Retina (tissue), 1 donor: ENCODE data around the gene TAL1.

Source experiments
- DNase-seq: peaks from one replicate; pipeline ENCODE4 v3.0.0-alpha.2; 2016

Gene TAL1

DNA sequence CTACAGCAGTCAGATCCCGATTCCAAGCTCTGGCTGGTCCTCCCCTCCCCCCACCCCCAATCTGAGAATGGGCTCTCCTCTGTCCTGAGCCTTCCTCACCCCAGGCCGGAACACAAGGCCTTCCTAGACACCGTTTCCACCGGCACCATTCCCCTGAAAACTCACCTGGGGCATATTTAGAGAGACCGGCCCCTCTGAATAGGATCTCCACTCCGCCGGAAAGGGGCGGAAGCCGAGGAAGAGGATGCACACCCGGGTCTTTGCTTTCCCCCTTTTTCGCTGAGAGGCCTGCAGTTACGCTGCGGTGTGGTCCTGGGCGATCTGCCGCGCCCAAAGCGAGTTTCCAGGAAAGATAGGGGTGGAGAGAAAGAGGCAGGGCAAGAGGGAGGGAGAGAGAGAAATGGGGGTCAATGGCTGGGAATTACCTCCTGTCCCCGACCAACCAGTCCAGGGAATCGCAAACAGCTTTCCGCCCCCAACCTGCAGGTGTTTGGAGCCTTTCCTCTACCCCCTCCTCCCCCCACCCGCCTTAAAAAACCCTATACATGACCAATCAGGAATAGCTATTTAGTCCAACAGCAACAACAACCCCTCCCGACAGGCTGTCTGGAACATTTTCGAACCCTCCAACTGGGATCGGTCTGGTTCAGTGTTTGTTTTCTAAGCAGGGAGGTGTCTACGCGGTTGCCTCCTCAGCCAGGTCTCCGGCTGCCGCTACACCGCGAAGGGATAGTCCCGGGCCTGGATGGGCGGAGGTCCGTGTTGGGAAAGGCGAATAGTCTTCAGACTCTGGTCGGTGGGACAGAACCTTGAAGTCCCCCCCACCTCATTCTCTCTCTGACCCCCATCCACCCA, 2.8 kb downstream of the TAL1 start:
- DNase-seq = peak; percentile 63

DNA sequence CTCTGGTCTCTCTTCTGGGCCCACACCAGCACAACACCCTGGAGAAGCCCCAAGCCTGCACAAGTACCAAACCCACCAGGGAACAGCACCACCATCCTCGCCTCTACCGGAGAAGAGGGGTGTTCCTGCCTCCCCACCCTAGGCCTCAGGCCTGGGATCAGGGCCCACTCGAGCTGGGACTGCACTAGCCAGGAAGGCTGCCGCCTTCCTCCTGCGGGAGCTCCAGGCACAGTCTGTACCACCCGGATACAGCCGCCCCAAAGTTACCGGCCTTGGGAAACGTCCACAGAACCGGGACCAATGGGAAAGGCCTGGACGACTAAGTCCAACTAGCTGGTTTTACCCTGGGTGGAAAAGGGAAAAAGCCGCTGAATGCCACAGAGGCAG, 3.4 kb downstream of the TAL1 start:
- no peak for DNase-seq

DNA sequence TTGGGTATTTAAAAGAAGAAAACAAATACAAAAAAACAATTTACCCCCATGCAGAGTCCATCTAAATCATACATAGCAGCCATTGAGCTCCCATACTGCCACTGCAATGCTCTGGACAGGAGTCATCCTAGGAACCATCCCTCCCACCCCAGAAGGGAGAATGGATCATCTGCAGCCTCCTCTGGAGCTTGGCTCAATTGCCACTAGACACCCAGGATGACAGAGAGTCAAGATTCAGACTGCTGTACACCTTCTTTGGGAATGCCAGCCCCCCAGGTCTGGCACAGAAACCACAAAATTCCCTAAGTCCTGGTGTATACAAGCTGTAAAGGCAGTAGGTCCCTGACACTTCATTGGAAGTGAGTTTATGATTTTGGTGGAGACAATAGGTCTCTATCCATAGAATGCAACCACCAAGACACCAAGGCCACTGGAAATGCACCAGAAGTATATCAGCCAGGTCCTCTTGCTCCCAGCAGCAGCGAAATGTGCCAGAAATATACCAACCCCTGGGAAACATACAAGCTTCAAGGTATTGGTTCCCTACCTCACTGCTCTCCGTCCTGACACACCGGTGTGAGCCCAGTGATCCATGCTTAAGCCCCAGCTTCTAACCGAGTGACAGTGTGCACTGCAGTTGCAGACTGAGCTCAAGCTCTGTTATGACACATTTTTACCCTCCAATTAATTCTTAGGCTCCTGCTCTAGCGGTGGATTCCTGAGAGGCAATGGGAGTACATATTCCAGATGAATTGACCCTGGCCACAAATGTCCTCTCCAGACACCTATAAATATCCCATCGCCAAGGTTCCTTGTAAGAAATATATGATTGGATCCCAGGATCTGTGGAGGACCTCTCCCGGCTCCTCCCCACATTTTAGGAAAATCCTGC, 4.4 kb downstream of the TAL1 start:
- peak; percentile 22 for DNase-seq

DNA sequence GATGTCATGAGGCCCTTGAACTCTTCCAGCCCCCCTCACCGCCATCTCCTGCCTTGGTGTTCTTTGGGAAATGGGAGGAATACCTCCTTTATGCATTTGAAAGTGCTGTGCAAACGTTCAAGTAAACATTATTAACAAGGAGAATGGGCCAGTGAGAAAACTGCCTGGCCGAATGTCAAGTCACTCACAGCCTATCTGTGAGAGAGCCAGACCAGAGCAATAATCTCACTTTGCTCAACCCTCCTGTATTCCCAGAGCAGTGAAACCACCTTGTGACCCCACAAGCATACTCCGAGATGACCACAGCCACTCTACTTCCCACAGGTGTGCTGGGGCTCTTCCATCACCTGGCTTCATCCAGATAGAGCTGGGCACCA, 5.2 kb downstream of the TAL1 start:
- no peak for DNase-seq

DNA sequence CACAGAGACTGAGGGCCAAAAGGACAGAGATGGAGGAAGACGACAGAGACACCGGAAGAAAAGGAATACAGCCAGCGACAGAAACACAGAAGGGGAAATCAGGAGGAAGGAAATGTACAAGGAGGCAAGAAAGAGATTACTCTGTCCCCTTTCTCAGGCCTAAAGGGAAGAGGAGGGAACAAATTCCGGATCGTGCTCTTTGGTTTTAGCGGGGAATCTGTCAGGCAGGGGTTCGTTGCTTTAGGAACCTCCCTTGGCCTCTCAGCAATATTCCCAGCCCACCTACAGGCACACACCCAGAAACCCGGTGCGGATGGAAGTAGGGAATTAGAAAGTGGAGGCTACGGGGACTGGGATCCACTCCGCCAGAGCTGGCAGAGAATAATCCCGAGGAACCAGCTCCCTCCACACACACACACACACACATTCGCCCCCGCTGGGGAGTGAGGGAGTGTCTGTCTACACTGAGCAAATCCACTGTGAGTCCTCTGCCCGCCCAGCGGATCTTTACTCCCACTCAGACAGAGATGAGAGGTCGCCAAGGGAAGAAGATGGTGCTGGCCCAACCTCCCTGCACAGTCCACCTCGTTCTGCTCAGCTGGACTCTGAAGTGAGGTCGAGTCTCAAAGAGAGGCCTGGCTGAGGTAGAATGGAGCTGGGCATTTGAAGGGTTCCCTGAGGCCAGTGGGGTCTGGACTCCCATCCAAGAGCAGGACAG, 5.7 kb downstream of the TAL1 start:
- peak; percentile 50 for DNase-seq

DNA sequence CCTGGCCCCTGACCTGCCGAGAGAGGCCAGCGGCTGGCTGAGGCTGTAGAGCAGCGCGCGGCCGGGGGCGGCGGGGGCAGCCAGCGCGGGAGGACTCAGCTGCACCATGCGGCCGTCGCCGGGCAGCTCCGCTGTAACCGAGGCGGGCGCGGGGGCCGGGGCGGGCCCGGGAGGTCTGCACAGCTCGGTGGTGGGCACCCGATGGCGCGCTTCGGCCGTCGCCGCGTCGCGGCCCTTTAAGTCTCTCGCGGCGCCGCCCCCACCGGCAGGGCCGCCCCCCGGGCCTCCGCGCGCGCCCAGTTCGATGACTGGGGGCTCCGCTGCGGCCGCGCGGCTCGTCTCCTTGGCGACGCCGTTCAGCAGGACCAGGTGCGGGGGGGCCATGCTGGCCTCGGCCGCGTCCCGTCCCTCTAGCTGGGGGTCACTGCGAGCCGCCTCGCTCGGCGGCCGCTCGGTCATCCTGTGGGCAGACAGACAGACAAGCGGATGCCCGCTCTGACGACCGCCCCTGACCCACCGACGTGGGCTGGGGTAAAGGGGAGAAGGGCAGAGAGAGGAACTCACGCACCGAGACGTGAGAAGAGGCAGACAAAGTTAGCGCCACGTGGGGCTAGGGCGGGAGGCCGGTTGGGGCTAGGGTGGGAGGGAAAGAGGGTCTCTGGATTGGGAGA, 6.5 kb downstream of the TAL1 start:
- peak; percentile 44 for DNase-seq

DNA sequence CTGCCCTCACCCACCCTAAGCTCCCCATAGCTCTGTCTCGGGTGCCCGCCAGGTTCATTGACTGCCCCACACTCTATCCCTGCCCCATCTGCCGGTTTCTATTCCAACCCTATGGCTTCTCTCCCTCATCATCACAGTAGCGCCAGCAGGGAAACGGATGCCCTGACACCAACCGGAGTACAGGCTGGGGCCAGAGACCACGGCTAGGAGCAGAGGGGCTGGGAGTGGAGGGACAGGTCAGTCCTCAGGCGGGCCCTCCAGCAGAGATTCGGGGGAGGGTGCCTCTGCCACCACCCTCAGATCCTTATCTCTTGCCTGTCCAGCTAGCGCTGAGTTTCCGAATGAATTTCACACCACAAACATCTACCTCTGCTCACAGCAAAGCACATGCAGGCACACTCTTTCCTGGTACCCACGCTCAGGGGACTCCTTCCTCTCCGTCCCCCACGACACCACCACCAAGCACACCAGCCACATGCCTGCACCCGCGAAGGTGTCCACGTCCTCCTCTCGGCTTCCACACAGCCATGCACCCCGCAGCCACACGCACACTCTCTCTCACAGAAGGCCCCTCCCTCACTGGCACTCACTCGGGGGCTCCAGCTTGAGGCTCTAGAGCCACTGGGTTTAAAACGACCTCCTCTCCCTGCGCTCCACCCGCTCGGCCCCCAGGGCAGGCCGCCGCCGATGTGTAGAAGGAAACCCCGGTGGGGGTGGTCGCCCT, 7.2 kb downstream of the TAL1 start:
- DNase-seq = peak; percentile 63

DNA sequence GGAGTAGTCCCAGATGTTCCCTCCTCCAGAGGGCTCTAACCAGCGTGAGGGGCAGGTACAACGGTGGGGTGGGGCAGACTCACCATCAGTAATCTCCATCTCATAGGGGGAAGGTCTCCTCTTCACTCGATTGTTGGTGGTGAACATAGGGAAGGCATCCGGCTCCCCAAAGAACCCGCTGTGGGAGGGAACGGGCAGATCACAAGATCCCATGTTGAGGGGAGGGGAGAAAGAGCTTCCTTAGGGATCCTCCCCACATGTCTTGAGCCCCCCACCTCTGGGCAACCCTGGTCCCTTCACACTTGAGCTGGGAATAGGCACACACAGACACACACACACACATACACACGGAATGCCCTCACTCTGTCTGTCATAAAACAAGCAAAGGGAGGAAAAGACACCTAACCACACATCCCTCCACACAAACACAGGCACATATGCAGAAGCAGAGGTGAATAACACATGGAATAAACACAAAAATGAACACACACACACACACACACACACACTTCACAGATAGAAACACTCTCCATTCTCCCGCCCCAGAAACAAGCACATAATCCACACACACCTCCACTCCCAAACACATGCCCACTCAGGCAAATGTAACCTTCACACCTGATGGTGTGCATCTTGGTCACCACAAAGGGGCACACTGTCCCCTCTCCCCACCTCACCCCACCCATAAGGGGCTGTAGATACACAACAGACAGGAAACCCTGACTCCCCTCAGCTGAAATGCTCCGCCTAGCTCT, 7.9 kb downstream of the TAL1 start:
- peak; percentile 8 for DNase-seq

DNA sequence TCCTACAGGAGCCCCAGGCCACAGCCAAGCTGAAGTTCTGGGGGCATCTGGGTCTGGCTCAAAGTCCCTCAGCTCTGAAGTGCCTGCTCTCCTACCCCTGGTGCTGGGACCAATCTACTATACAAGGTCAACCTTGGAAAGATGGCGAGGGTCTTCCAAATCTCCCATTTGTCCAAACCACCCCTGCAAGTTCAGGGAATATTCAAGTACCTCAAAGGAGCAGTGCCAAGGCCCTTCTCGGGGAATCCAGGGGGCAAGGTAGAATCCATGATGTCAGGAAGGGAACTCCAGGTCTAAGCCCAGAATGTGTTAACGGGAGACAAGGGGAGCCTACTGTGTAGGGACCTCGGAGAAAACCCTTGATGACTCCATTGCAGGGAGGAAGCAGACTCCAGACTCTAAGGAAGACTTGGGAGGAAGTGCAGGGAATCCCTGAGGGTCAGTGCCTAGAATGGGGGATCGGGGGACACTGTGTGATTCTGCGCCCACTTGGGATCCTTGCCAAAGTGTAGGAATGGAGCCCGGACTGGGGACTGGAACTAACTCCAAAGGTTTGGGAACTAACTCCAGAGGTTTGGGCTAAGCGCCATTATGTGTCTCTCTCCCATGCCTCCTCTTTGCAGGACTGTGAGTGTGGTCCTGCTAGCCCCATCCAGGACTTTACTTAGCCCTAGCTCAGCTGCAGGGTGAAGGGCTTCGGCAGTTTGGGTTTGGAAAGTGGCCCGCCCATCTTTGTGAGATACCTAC, 8.7 kb downstream of the TAL1 start:
- no peak for DNase-seq

DNA sequence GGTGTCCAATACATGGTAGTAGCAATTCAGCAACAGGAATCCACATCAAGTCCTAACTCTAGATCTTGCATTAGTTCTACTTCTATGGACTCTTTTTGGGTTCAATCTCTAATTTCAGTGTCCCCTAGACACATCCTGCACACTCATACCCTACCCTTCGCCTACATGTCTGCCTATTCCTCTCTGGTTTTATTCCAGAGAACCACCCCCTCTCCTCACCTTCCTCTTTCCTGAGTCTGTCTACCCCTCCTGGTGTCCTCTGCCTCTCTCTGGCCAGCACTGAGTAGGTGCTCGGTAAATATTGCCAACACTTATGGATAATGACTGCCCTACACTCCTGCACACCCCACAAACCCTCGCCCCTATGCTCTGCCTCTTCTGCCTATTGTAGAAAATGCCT, 9.5 kb downstream of the TAL1 start:
- DNase-seq = no peak

DNA sequence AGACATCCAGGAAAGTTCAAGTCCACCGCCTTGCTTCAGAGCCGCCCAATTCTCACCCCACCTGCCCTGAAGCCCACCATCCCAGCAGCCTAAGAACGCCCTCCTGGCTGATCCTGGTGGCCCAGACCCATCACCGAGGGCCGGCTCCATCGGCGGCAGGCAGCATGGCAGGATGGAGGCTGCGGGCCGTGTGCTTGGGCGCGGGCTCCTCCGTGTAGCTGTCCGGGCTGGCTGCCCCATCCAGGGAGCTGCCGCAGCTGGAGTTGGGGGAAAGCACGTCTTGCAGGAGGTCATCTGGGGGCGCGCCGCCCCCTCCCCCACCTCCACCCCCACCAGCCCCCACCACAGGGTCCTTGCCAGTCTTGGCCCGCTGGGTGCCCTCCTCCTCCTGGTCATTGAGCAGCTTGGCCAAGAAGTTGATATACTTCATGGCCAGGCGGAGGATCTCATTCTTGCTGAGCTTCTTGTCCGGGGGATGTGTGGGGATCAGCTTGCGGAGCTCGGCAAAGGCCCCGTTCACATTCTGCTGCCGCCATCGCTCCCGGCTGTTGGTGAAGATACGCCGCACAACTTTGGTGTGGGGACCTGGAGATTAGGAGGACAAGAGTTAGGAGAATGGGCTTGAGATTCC, 12.3 kb downstream of the TAL1 start:
- no peak for DNase-seq

DNA sequence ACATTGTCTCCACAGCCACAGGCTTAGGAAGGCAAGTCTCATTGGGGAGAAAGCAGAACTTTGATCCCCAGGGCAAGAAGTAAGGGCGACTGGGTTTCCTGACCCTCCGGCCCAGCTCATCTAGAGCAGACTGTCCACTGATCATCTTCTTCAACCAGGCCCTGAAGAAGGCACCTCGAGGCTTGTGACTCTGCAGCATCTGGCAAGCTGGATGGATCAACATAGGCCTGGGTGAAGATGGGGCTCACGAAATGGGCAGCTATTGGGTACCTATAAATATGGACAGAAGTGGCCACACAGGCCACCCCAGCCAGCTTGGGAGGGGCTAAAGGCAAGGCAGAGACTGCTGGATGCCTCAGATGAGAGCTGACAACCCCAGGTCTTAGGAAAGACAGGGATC, 13.0 kb downstream of the TAL1 start:
- DNase-seq = no peak

DNA sequence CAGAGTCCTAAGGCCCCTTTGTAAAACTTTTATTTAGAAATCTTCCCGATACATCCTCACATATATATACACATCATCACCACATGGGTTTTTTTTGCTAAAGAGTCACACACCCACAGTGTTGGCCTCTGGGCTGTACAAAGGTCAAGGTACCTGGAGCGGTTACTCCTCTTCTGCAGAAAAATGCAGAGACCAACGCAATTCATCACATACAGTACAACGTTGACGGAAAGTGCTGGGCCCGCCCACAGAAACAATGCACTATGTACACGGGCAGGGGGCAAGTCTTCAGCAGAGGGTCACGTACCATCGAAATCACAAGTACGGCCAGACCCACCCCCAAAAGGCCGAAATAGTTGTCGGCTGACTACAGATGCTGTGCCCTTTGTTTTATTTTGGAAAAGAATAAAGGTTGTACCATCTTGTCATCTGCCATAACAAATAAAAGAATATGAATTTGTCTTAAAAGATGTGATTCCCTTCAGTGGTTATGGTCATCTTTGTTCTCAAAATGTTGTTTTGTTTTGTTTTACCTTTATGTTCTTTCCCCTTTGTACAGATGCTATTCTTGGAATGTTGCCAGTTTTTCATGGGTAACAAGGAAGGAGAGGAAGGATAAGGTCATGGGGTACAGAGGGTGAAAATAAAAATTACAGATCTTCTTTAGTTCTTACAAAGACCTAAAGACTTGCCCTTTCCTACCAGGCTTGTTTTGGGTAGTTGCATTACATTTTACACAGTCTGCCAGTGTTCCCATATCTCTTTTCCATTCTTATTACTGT, 15.6 kb downstream of the TAL1 start:
- DNase-seq = no peak

DNA sequence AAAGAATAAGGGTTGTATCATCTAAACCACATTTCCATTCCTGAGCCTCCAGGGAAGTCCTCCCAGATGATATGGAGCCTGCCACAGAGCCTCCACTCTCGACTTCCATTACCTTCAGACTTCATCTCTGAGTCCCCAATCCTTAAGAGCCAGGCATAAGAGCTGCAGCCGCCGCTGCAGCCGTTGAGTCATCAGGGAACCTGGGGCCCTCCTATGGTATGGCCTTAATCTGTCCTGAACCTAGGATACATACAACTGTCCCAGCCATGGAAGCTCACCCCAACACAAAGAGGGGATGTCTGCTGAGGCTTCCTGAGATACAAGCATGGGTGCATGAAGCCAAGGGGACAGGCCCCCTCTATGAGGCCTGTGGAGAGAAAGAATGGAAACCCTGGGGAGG, 16.3 kb downstream of the TAL1 start:
- no peak for DNase-seq

DNA sequence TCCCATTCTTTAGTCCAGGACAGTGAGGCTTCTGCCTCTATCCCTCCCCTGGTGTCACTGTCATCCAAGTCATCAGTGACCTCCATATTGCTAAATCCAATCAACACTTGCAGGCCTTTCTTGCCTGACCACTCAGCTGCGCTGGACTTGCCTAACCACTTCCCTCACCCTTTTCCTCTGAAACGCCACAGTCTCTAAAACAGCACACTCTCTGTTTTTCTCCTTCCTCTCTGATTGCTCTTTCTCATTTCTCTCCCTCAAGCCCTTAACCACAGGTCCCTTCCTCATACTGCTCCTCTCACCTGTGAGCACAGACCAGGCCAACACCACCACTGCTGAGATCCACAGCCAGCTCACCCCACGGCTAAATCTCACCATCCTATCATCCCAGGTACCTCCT, 17.5 kb downstream of the TAL1 start:
- DNase-seq = no peak

DNA sequence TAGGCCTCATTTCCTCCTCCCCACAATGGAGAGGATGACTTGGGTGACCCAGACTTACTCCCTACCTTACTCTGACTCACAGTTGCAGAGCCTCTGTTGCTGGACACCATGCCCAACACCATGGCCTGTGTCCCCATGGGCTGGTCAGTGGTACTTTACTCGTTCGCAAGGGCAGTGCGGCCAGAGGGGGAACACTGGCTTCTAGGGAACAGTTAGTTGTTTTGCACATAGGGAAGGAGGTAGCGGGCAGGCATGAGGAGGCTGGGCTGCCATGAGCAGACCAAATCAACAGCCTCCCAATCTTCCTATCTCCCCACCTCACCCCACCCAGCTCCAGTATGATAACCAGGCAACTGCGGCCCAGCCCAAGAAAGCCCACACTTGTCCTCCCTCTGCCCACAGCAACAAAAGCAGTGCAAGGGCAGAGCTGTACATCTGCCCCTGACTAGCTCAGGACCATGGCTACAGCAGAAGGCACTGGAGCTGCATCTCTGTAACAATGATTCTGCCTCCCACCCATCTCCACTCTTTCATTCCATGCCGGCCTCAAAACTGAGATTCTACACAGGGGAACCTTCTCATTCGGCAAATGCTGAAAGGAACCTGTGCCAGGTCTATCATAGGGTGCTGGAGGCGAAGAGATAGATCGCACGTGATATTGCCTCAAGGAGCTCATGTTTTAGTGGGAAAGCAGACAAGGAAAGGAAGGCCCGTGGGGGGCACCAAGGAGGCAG, 18.6 kb downstream of the TAL1 start:
- DNase-seq = no peak

DNA sequence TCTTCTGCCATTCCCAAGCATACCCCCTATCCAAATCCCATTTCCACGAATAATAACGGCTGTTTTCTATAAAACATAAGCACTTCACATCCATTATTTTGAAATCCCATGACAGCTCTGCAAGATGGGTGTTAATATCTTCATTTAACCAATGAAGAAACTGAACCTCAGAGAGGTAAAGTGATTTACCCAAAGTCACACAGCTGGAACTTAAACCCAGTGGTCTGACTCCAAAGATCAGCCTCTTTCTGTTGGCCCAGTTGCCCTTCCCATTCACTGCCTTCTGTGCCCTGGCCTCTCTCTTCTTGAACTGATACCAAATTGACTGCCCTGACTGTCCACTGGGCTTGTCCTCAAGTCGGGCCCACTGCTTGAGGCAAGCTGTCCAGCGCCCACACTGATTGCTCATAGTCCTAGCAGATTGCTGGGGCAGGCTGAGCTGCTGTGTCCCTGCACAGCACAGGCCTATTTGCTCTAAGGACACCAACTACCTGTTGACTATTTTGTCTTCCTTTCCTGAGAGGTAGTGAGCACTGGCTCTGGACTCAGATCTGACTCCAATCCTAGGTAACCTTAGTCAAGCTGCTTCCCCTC, 19.3 kb downstream of the TAL1 start:
- no peak for DNase-seq

DNA sequence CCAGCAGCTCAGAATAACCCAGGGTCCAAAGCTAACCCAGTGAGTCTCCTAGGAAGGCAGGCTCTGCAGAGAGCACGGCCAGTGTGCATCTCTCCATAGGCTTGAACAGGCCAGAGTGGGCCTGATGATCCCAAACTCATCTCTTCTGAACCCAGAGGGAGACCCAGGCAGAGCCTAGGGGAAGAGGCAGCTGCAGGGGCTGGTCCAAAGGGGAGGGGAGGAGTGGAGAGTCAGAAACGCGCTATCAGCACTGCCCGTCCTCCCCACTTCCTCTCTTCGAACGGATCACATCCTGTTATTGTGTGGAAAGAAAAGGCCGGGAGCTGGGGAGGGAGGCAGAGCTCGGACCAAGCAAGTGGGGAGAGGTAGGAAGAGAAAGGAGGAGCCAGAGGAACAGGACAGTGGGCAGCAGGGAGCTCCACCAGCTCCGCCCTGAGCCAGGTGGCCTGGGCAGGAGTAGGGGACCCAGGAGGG, 20.2 kb downstream of the TAL1 start:
- DNase-seq = no peak
